Measurements from ENCODE around the gene TRAPPC11.

- TF ChIP-seq CTCF (IDR thresholded peaks at IDR 0.05) (no peak), POLR2A (IDR thresholded peaks at IDR 0.05) (no peak)
Measured at GRCh38 chr4:183610613-183611012, 48.5 kb upstream of the TRAPPC11 start.
